Measurements from ENCODE around the gene MLYCD.
A peak's percentile ranks its signal among the peaks of the same experiment; 100 is the strongest.

MLYCD gene

GRCh38 chr16:83951544-83951943 is 52.6 kb downstream of the MLYCD start:
- Histone ChIP-seq H3K4me1 (ENCODE audit: control insufficient read depth in 1 of 2, insufficient read depth in 1 of 2, low read depth in 1 of 2, low read length in 1 of 2) (peaks cover 24 to 28% of the 10 kb centered on the region in 2 experiments), H3K27ac (no peak overlapping the region), H3K4me3 (ENCODE audit: low read depth in 1 of 2, low read length in 1 of 2) (no peak overlapping the region), H3K9me3 (no peaks in the 10 kb centered on the region), H3K36me3 (no peaks in the 10 kb centered on the region), H3K27me3 (peaks cover 27% of the 10 kb centered on the region)
- TF ChIP-seq CTCF (IDR thresholded peaks at IDR 0.05): no peak

GRCh38 chr16:83952587-83952939 is 53.6 kb downstream of the MLYCD start:
- TF ChIP-seq CTCF (IDR thresholded peaks at IDR 0.05): no peak
- no peaks in the 10 kb centered on the region for H3K9me3 ChIP-seq
- peak overlapping the region; percentile 81 for H3K27ac ChIP-seq
- no peaks in the 10 kb centered on the region for H3K36me3 ChIP-seq
- H3K4me1 ChIP-seq (ENCODE audit: control insufficient read depth in 1 of 2, insufficient read depth in 1 of 2, low read depth in 1 of 2, low read length in 1 of 2): peaks cover 24 to 33% of the 10 kb centered on the region in 2 experiments
- peaks cover 27% of the 10 kb centered on the region for H3K27me3 ChIP-seq
- peak overlapping the region in 1 of 2 experiments; percentile 76 for H3K4me3 ChIP-seq (ENCODE audit: low read depth in 1 of 2, low read length in 1 of 2)

GRCh38 chr16:83952940-83953795 is 54.3 kb downstream of the MLYCD start, which contains the start of gene OSGIN1:
Gene OSGIN1 (plus strand): TSS chr16:83953240. CDS start chr16:83957672, 4,432 bp downstream.
- peaks cover 27% of the 10 kb centered on the region for H3K27me3 ChIP-seq
- no peaks in the 10 kb centered on the region for H3K36me3 ChIP-seq
- H3K9me3 ChIP-seq: no peaks in the 10 kb centered on the region
- H3K27ac ChIP-seq: peak within 1 kb of the TSS; percentile 81
- peak within 1 kb of the TSS; percentile 74 to 76 for H3K4me3 ChIP-seq (ENCODE audit: low read depth in 1 of 2, low read length in 1 of 2)
- peaks cover 24 to 33% of the 10 kb centered on the region in 2 experiments for H3K4me1 ChIP-seq (ENCODE audit: control insufficient read depth in 1 of 2, insufficient read depth in 1 of 2, low read depth in 1 of 2, low read length in 1 of 2)
- TF ChIP-seq CTCF (IDR thresholded peaks at IDR 0.05): peak; percentile 49

GRCh38 chr16:83953796-83954576 is 55.1 kb downstream of the MLYCD start:
- H3K27me3 ChIP-seq: peaks cover 27% of the 10 kb centered on the region
- H3K36me3 ChIP-seq: no peaks in the 10 kb centered on the region
- no peaks in the 10 kb centered on the region for H3K9me3 ChIP-seq
- peak overlapping the region; percentile 81 for H3K27ac ChIP-seq
- H3K4me1 ChIP-seq (ENCODE audit: control insufficient read depth in 1 of 2, insufficient read depth in 1 of 2, low read depth in 1 of 2, low read length in 1 of 2): peaks cover 24 to 33% of the 10 kb centered on the region in 2 experiments
- peak; percentile 41 for TF ChIP-seq CTCF (IDR thresholded peaks at IDR 0.05)
- H3K4me3 ChIP-seq (ENCODE audit: low read depth in 1 of 2, low read length in 1 of 2): peak overlapping the region; percentile 74 to 76

GRCh38 chr16:83954577-83955016 is 55.7 kb downstream of the MLYCD start:
- Histone ChIP-seq H3K27ac (peak overlapping the region; percentile 81), H3K4me3 (ENCODE audit: low read depth in 1 of 2, low read length in 1 of 2) (peak overlapping the region; percentile 74 to 76), H3K4me1 (ENCODE audit: control insufficient read depth in 1 of 2, insufficient read depth in 1 of 2, low read depth in 1 of 2, low read length in 1 of 2) (peaks cover 24 to 33% of the 10 kb centered on the region in 2 experiments), H3K9me3 (no peaks in the 10 kb centered on the region), H3K36me3 (no peaks in the 10 kb centered on the region), H3K27me3 (peaks cover 27% of the 10 kb centered on the region)
- TF ChIP-seq CTCF (IDR thresholded peaks at IDR 0.05): no peak
